Neural cell (in vitro differentiated cells): Measurements from ENCODE around the gene FNBP1.

ENCODE experiments used
- EP300 ChIP-seq: fragments of 450-650 bp; conservative IDR thresholded peaks from 2 replicates; pipeline ENCODE4 v1.6.1; 2014; ENCODE audit warnings: antibody characterized with exemption, mild to moderate bottlenecking, moderate library complexity; ENCODE audit not compliant: poor library complexity, severe bottlenecking
- EZH2 ChIP-seq: fragments of 200-600, 300-800 bp; shearing (Covaris generic), sonication (generic); IDR thresholded peaks from 2 replicates; pipeline ENCODE4 v1.6.1; 2014; ENCODE audit warnings: antibody characterized with exemption, low read length, borderline replicate concordance, mild to moderate bottlenecking; ENCODE audit not compliant: insufficient read depth, poor library complexity, severe bottlenecking
- POLR2AphosphoS5 ChIP-seq: IDR thresholded peaks from 2 replicates; pipeline ENCODE4 v1.6.1; 2012
- RAD21 ChIP-seq: fragments of 450-650 bp; conservative IDR thresholded peaks from 2 replicates; pipeline ENCODE4 v1.6.1; 2014; ENCODE audit warnings: antibody characterized with exemption, mild to moderate bottlenecking, moderate library complexity
- SMC3 ChIP-seq: fragments of 450-650 bp; conservative IDR thresholded peaks from 2 replicates; pipeline ENCODE4 v1.6.1; 2014; ENCODE audit warnings: antibody characterized with exemption, mild to moderate bottlenecking, moderate library complexity; ENCODE audit not compliant: poor library complexity
- TAF1 ChIP-seq: IDR thresholded peaks from 2 replicates; pipeline ENCODE4 v1.6.1; 2012; ENCODE audit warnings: low read depth
- TF ChIP-seq, protein P1 (sequence below): fragments of 450-650 bp; IDR thresholded peaks from 2 replicates; pipeline ENCODE4 v1.5.1; 2014; ENCODE audit warnings: antibody characterized with exemption, mild to moderate bottlenecking, moderate library complexity; ENCODE audit not compliant: poor library complexity, severe bottlenecking
- TF ChIP-seq, protein P2 (sequence below): IDR thresholded peaks from 2 replicates; pipeline ENCODE4 v1.6.1; 2012; ENCODE audit warnings: borderline replicate concordance

DNA sequence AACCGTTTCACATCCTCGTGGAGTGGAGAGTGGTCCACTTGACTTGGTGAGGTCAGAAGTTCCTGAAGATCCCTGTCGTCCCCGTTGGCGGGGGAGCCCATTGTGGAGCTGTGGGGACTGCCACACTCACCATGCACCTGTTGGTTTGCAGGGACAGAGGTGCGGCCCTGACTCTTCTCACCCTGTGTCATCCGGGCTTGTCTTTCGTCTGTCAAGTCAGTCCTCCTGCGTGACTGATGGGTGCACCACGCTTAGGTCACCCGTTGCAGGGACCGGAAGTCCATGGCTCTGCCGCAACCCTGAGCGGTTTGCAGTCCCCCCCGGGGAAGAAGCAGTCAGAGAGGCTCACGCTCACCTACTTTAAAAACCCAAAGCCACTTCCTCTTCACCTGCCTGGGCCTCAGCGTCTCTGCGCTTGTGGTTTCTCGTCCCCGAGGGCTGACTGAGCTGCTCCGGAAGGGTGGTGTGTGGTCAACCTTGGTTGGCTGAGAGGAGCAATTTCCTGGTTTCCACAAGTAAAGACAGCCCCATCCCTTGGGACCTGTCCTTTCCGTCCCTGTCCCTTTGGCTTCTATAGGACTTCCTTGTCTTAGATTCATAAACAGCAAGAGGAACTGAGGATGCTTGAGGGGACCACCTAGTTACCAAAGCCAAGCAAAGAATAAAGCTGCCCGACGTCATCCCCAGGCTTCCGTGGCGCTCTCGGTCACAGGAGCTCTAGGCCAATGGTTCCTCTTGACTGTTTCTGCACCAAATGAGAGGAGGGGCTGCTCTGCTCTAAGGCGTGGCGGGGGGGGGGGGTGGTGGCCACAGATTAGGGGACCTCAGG is 154.5 kb downstream of the FNBP1 start:
- TF ChIP-seq, protein P1, sequence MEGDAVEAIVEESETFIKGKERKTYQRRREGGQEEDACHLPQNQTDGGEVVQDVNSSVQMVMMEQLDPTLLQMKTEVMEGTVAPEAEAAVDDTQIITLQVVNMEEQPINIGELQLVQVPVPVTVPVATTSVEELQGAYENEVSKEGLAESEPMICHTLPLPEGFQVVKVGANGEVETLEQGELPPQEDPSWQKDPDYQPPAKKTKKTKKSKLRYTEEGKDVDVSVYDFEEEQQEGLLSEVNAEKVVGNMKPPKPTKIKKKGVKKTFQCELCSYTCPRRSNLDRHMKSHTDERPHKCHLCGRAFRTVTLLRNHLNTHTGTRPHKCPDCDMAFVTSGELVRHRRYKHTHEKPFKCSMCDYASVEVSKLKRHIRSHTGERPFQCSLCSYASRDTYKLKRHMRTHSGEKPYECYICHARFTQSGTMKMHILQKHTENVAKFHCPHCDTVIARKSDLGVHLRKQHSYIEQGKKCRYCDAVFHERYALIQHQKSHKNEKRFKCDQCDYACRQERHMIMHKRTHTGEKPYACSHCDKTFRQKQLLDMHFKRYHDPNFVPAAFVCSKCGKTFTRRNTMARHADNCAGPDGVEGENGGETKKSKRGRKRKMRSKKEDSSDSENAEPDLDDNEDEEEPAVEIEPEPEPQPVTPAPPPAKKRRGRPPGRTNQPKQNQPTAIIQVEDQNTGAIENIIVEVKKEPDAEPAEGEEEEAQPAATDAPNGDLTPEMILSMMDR: no peak
- no peak for TF ChIP-seq EP300
- TF ChIP-seq TAF1: no peak
- TF ChIP-seq POLR2AphosphoS5: no peak
- no peak for TF ChIP-seq EZH2
- no peak for TF ChIP-seq SMC3
- TF ChIP-seq, protein P2, sequence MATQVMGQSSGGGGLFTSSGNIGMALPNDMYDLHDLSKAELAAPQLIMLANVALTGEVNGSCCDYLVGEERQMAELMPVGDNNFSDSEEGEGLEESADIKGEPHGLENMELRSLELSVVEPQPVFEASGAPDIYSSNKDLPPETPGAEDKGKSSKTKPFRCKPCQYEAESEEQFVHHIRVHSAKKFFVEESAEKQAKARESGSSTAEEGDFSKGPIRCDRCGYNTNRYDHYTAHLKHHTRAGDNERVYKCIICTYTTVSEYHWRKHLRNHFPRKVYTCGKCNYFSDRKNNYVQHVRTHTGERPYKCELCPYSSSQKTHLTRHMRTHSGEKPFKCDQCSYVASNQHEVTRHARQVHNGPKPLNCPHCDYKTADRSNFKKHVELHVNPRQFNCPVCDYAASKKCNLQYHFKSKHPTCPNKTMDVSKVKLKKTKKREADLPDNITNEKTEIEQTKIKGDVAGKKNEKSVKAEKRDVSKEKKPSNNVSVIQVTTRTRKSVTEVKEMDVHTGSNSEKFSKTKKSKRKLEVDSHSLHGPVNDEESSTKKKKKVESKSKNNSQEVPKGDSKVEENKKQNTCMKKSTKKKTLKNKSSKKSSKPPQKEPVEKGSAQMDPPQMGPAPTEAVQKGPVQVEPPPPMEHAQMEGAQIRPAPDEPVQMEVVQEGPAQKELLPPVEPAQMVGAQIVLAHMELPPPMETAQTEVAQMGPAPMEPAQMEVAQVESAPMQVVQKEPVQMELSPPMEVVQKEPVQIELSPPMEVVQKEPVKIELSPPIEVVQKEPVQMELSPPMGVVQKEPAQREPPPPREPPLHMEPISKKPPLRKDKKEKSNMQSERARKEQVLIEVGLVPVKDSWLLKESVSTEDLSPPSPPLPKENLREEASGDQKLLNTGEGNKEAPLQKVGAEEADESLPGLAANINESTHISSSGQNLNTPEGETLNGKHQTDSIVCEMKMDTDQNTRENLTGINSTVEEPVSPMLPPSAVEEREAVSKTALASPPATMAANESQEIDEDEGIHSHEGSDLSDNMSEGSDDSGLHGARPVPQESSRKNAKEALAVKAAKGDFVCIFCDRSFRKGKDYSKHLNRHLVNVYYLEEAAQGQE: no peak
- no peak for TF ChIP-seq RAD21
